Tongue (tissue), 2 donors: ENCODE measurements around the gene TTC24. TPM values are rescaled to one million over a fixed set of nuclear protein-coding genes. Genes with fewer than 3 reads are reported as not detected.
"Not testable (repeated sequence)": the region's sequence is repeated elsewhere in the genome, so short reads cannot be mapped to it uniquely, and the experiment has no call there.

Experiments used
- DNase-seq: peaks from one replicate; pipeline ENCODE4 v3.0.0-alpha.2; 2015
- total RNA-seq: library from RNA; depleted of rRNA; stranded (reverse); fragments of >200 nt; gene quantifications from one replicate; pipeline ENCODE4 v1.2.3, GENCODE V29; 2014

TTC24 gene
- total RNA-seq, 1 donor from 2014 or later, result 0.82 TPM

- DNase-seq, result not testable (repeated sequence)
Measured at GRCh38 chr1:156587927-156588326, 8.4 kb downstream of the TTC24 start.

GRCh38 chr1:156589546-156589945 lies 10.0 kb downstream of the TTC24 start:
- DNase-seq, result no peak

- no peak for DNase-seq
Measured at GRCh38 chr1:156590326-156591180, 11.0 kb downstream of the TTC24 start.

GRCh38 chr1:156591181-156591431 lies 11.6 kb downstream of the TTC24 start:
- DNase-seq, result no peak

- DNase-seq, result peak; percentile 82
Measured at GRCh38 chr1:156591432-156592157, 12.1 kb downstream of the TTC24 start, which contains the start of gene NAXE. TSS of gene NAXE (plus strand) at chr1:156591776. CDS start at chr1:156591805, 29 bp downstream.

GRCh38 chr1:156592158-156592909 lies 12.8 kb downstream of the TTC24 start:
- DNase-seq, result no peak

GRCh38 chr1:156592910-156593660 lies 13.6 kb downstream of the TTC24 start:
- no peak for DNase-seq

GRCh38 chr1:156593661-156593989 lies 14.1 kb downstream of the TTC24 start:
- no peak for DNase-seq

GRCh38 chr1:156594190-156594589 lies 14.7 kb downstream of the TTC24 start:
- no peak for DNase-seq

- no peak for DNase-seq
Measured at GRCh38 chr1:156595016-156595415, 15.5 kb downstream of the TTC24 start.

GRCh38 chr1:156596426-156596825 lies 16.9 kb downstream of the TTC24 start:
- no peak for DNase-seq

- DNase-seq, result no peak
Measured at GRCh38 chr1:156598125-156598524, 18.6 kb downstream of the TTC24 start.

- DNase-seq, result no peak
Measured at GRCh38 chr1:156598731-156599432, 19.4 kb downstream of the TTC24 start.

GRCh38 chr1:156599811-156600210 lies 20.3 kb downstream of the TTC24 start:
- DNase-seq, result no peak

- DNase-seq, result no peak
Measured at GRCh38 chr1:156600733-156601121, 21.2 kb downstream of the TTC24 start.

- DNase-seq, result peak; percentile 92
Measured at GRCh38 chr1:156601122-156601830, 21.8 kb downstream of the TTC24 start, which contains the start of gene GPATCH4. TSS of gene GPATCH4 (minus strand) at chr1:156601479.

GRCh38 chr1:156601892-156602291 lies 22.4 kb downstream of the TTC24 start:
- no peak for DNase-seq

GRCh38 chr1:156602557-156602993 lies 23.1 kb downstream of the TTC24 start:
- no peak for DNase-seq

- not testable (repeated sequence) for DNase-seq
Measured at GRCh38 chr1:156607344-156607743, 27.8 kb downstream of the TTC24 start.

- peak; percentile 80 for DNase-seq
Measured at GRCh38 chr1:156608036-156608674, 28.6 kb downstream of the TTC24 start.
